Sigmoid colon (tissue), 4 donors: ENCODE measurements around the gene BRI3.

Experiments used
- CTCF ChIP-seq, 4 experiments: fragments of 450-650 bp in 3 of 4; fragments of 200-600 bp in 1 of 4; IDR thresholded peaks; one replicate each; pipeline ENCODE4 v1.5.1; 2016 to 2019; ENCODE audit warnings: antibody characterized with exemption in 4 of 4, mild to moderate bottlenecking in 3 of 4, moderate library complexity in 2 of 4
- EP300 ChIP-seq, 4 donors: sonication (generic); formaldehyde crosslinking; IDR thresholded peaks; one replicate each; pipeline ENCODE4 v1.6.1; 2017; ENCODE audit warnings: antibody characterized with exemption in 4 of 4
- POLR2A ChIP-seq, 2 donors: fragments of 450-650 bp; IDR thresholded peaks; one replicate each; pipeline ENCODE4 v1.6.1; 2016; ENCODE audit warnings: antibody characterized with exemption in 2 of 2, mild to moderate bottlenecking in 2 of 2, moderate library complexity in 2 of 2

GRCh38 chr7:98323597-98324322, 42.3 kb downstream of the BRI3 start:
- TF ChIP-seq CTCF (IDR thresholded peaks at IDR 0.05) (no peak), POLR2A (IDR thresholded peaks at IDR 0.05) (no peak), EP300 (IDR thresholded peaks at IDR 0.05) (no peak)
